Measurements from ENCODE around the gene CPM.
"Not testable (repeated sequence)": the region's sequence is repeated elsewhere in the genome, so short reads cannot be mapped to it uniquely, and the experiment has no call there.

DNA sequence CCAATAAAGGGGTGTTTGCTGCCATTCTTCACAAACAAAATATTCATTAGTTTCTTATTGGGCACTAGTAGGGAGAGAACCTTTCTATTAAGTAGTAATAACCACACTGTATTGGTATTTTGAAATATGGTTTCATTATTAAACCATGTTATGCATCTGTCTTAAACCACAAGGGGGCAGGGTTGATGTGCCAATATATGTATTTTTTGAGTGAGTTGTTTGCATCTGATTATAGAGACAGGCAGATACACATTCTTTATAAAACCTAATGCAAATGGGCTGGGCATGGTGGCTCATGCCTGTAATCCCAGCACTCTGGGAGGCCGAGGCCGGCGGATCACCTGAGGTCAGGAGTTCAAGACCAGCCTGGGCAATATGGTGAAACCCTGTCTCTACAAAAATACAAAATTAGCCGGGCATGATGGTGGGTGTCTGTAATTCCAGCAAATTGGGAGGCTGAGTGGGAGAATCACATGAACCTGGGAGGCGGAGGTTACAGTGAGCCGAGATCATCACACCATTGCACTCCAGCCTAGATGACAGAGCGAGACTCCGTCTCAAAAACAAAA is 69.0 kb downstream of the CPM start:
- TF ChIP-seq, protein P1, sequence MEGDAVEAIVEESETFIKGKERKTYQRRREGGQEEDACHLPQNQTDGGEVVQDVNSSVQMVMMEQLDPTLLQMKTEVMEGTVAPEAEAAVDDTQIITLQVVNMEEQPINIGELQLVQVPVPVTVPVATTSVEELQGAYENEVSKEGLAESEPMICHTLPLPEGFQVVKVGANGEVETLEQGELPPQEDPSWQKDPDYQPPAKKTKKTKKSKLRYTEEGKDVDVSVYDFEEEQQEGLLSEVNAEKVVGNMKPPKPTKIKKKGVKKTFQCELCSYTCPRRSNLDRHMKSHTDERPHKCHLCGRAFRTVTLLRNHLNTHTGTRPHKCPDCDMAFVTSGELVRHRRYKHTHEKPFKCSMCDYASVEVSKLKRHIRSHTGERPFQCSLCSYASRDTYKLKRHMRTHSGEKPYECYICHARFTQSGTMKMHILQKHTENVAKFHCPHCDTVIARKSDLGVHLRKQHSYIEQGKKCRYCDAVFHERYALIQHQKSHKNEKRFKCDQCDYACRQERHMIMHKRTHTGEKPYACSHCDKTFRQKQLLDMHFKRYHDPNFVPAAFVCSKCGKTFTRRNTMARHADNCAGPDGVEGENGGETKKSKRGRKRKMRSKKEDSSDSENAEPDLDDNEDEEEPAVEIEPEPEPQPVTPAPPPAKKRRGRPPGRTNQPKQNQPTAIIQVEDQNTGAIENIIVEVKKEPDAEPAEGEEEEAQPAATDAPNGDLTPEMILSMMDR (IDR thresholded peaks at IDR 0.05; ENCODE audit: extremely low read depth in 1 of 2, insufficient read depth in 1 of 2, low read depth in 1 of 2, low read length in 2 of 2), result peak; percentile 36 to 44
- not testable (repeated sequence) for TF ChIP-seq JUN (IDR thresholded peaks at IDR 0.05; ENCODE audit: borderline replicate concordance, insufficient read depth, insufficient read length, low read depth); POLR2AphosphoS5 (IDR thresholded peaks at IDR 0.05; ENCODE audit: insufficient read depth, low read depth, low read length); EZH2 (IDR thresholded peaks at IDR 0.05; ENCODE audit: borderline replicate concordance, low read depth, low read length, severe bottlenecking); POLR2A (IDR thresholded peaks at IDR 0.05; ENCODE audit: low read depth, low read length)
- TF ChIP-seq, protein P2, sequence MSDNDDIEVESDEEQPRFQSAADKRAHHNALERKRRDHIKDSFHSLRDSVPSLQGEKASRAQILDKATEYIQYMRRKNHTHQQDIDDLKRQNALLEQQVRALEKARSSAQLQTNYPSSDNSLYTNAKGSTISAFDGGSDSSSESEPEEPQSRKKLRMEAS (IDR thresholded peaks at IDR 0.05; ENCODE audit: insufficient read depth, insufficient read length), result not testable (repeated sequence)
